ENCODE measurements around the gene LCORL.

The LCORL gene

DNA sequence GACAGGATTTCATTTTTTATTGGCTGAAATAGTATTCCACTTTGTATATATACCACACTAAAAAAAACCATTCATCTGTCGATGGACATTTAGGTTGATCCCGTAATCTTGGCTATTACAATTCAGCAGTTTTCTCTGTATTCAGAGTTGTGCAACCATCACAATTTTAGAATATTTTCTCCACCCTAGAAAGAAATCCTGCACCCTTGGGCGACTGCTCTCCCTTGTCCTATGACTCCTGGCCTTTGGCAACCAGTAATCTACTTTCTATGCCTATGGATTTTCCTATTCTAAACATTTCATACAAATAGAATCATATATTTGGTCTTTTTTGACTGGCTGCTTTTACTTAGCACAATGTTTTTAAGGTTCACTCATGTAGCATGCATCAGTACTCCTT lies 126.1 kb downstream of the LCORL start:
- Histone ChIP-seq H3K4me1 (ENCODE audit: control insufficient read depth, insufficient read depth, low read length, unreplicated experiment) (no peaks in the 10 kb centered on the region), H3K36me3 (ENCODE audit: insufficient read depth, low read length) (no peaks in the 10 kb centered on the region), H3K27ac (ENCODE audit: low read depth, low read length) (no peak overlapping the region), H3K27me3 (ENCODE audit: insufficient read depth, low read length) (no peaks in the 10 kb centered on the region), H3K4me3 (ENCODE audit: low read depth, low read length) (no peak overlapping the region), H2AFZ (ENCODE audit: low read length, unreplicated experiment) (no peak overlapping the region), H3K79me2 (ENCODE audit: control insufficient read depth, insufficient read depth, low read length, unreplicated experiment) (no peaks in the 10 kb centered on the region)

DNA sequence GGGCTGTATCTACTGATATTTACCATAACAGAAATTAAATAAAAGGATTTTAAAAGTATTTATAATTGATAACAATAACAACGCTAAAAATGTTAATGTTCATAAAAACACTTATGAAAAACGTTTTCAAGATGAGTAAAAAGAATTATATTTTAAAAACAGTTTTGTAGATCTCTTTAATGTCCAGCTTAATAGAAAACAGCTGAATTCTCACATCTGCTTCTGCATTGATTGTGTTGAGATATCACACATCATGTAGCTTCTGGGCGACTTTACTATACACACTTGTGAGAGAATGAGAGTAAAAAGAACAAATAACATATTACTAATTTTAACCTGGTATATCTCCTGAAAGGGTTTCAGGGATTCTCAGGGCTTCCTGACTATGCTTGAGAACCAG lies 127.1 kb downstream of the LCORL start:
- Histone ChIP-seq H3K27me3 (ENCODE audit: insufficient read depth, low read length) (no peaks in the 10 kb centered on the region), H3K4me1 (ENCODE audit: control insufficient read depth, insufficient read depth, low read length, unreplicated experiment) (no peaks in the 10 kb centered on the region), H3K36me3 (ENCODE audit: insufficient read depth, low read length) (no peaks in the 10 kb centered on the region), H3K27ac (ENCODE audit: low read depth, low read length) (no peak overlapping the region), H2AFZ (ENCODE audit: low read length, unreplicated experiment) (no peak overlapping the region), H3K79me2 (ENCODE audit: control insufficient read depth, insufficient read depth, low read length, unreplicated experiment) (no peaks in the 10 kb centered on the region), H3K4me3 (ENCODE audit: low read depth, low read length) (no peak overlapping the region)

DNA sequence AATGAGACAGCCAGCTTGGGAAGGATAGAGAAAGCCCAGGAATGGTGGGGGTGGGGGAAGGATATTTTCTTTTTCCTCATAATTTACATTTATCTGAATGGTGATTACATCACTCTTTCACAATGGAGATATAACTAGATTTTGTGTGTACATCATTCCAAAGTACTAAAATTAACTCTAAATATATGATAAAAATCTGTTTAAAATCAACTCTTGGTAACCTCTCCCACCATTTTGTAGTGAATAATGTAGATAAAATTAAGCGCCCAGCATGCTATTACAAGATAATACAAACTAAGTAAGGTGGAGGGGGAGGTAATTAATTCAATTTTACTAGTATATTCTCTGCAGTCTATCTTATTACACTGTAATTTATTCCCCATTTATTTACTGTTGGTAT lies 131.9 kb downstream of the LCORL start:
- Histone ChIP-seq H3K79me2 (ENCODE audit: control insufficient read depth, insufficient read depth, low read length, unreplicated experiment) (no peaks in the 10 kb centered on the region), H2AFZ (ENCODE audit: low read length, unreplicated experiment) (no peak overlapping the region), H3K4me1 (ENCODE audit: control insufficient read depth, insufficient read depth, low read length, unreplicated experiment) (no peaks in the 10 kb centered on the region), H3K4me3 (ENCODE audit: low read depth, low read length) (no peak overlapping the region), H3K27ac (ENCODE audit: low read depth, low read length) (no peak overlapping the region), H3K27me3 (ENCODE audit: insufficient read depth, low read length) (no peaks in the 10 kb centered on the region), H3K36me3 (ENCODE audit: insufficient read depth, low read length) (no peaks in the 10 kb centered on the region)

DNA sequence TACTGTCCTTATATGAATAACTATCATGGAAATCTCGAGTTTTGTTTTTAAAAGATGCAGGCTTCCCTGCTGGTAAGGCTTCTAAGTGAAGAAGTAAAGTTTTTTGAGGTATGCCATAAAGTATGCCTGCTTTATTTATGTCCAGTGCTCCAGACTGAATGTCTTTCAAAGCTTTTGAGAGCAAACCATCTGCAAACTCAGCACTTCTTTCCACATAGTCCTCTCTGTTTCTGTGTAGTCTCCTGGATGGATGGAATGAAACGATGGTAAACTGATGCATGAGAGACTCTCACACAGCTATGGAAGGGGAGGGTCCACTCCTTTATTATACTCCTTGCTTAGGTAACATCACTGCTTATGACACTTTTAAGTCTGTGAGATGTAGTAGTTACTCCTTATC lies 137.0 kb downstream of the LCORL start:
- H3K36me3 ChIP-seq (ENCODE audit: insufficient read depth, low read length): peaks cover 7% of the 10 kb centered on the region; the same call in 1 of the 2 replicates
- no peaks in the 10 kb centered on the region for H3K27me3 ChIP-seq (ENCODE audit: insufficient read depth, low read length)
- no peaks in the 10 kb centered on the region for H3K79me2 ChIP-seq (ENCODE audit: control insufficient read depth, insufficient read depth, low read length, unreplicated experiment)
- no peak overlapping the region for H2AFZ ChIP-seq (ENCODE audit: low read length, unreplicated experiment)
- no peaks in the 10 kb centered on the region for H3K4me1 ChIP-seq (ENCODE audit: control insufficient read depth, insufficient read depth, low read length, unreplicated experiment)
- H3K4me3 ChIP-seq (ENCODE audit: low read depth, low read length): no peak overlapping the region
- no peak overlapping the region for H3K27ac ChIP-seq (ENCODE audit: low read depth, low read length)

DNA sequence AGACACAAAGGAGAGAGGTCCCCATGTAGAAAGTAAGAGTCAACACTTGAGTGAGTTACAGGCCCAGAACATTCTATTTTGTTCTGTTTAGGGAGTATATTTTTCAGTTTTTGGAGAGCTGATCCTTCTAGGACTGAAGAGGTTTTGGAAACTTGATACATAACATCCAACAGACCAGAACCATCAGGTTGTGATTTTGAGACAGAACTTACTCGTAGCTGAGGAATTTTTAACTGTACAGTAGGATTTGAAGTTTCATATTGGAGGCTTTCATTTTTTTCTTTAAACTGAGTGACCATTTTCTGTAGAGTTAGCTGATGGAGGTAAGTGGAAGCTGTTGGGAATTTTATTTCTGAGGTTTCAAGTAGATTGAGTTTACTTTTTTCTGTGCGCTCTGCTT lies 137.5 kb downstream of the LCORL start:
- H3K4me3 ChIP-seq (ENCODE audit: low read depth, low read length): no peak overlapping the region
- peaks cover 7% of the 10 kb centered on the region; the same call in 1 of the 2 replicates for H3K36me3 ChIP-seq (ENCODE audit: insufficient read depth, low read length)
- H3K27ac ChIP-seq (ENCODE audit: low read depth, low read length): no peak overlapping the region
- no peak overlapping the region for H2AFZ ChIP-seq (ENCODE audit: low read length, unreplicated experiment)
- no peaks in the 10 kb centered on the region for H3K27me3 ChIP-seq (ENCODE audit: insufficient read depth, low read length)
- H3K4me1 ChIP-seq (ENCODE audit: control insufficient read depth, insufficient read depth, low read length, unreplicated experiment): no peaks in the 10 kb centered on the region
- H3K79me2 ChIP-seq (ENCODE audit: control insufficient read depth, insufficient read depth, low read length, unreplicated experiment): no peaks in the 10 kb centered on the region

DNA sequence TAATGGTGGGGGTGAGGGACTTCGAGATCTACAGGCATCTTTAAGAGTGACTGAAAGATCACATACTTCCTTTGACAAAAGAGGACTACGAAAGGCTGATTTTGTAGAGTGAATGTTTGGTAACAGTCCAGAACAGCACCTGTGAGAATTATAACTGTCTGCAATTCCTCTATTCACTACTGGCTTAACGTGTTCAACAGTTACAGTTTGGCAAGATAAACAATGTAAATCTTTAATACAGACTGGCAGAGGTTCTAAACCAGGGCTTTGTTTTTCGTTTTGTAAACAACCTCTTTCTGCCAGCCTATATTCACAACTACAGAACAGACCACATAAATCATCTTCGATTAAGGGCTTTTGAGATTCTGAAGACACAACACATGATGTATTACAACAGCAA lies 143.9 kb downstream of the LCORL start:
- H3K4me1 ChIP-seq (ENCODE audit: control insufficient read depth, insufficient read depth, low read length, unreplicated experiment): no peaks in the 10 kb centered on the region
- no peaks in the 10 kb centered on the region for H3K79me2 ChIP-seq (ENCODE audit: control insufficient read depth, insufficient read depth, low read length, unreplicated experiment)
- H3K36me3 ChIP-seq (ENCODE audit: insufficient read depth, low read length): no peaks in the 10 kb centered on the region
- H3K4me3 ChIP-seq (ENCODE audit: low read depth, low read length): no peak overlapping the region
- H3K27me3 ChIP-seq (ENCODE audit: insufficient read depth, low read length): no peaks in the 10 kb centered on the region
- no peak overlapping the region for H3K27ac ChIP-seq (ENCODE audit: low read depth, low read length)
- H2AFZ ChIP-seq (ENCODE audit: low read length, unreplicated experiment): no peak overlapping the region

DNA sequence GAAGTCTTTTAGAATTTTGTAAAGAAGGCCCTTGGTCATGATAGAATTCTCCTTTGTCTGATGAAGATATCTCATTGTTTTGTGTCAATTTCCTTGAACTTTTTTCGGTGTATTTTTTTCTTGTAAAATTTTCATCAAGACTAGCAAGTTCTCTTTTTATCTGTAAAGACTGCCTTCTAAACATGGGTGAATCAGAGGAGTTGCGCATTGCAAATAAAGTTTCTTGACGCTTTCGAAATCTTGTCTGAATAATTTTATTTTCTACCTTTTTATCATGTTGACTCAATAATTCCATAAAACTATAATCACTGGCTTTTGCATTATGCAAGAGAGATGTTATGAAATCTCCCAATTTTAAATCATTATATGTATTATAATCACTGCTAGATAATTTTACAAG lies 144.6 kb downstream of the LCORL start:
- Histone ChIP-seq H2AFZ (ENCODE audit: low read length, unreplicated experiment) (no peak overlapping the region), H3K79me2 (ENCODE audit: control insufficient read depth, insufficient read depth, low read length, unreplicated experiment) (no peaks in the 10 kb centered on the region), H3K27ac (ENCODE audit: low read depth, low read length) (no peak overlapping the region), H3K36me3 (ENCODE audit: insufficient read depth, low read length) (no peaks in the 10 kb centered on the region), H3K4me3 (ENCODE audit: low read depth, low read length) (no peak overlapping the region), H3K27me3 (ENCODE audit: insufficient read depth, low read length) (no peaks in the 10 kb centered on the region), H3K4me1 (ENCODE audit: control insufficient read depth, insufficient read depth, low read length, unreplicated experiment) (no peaks in the 10 kb centered on the region)

DNA sequence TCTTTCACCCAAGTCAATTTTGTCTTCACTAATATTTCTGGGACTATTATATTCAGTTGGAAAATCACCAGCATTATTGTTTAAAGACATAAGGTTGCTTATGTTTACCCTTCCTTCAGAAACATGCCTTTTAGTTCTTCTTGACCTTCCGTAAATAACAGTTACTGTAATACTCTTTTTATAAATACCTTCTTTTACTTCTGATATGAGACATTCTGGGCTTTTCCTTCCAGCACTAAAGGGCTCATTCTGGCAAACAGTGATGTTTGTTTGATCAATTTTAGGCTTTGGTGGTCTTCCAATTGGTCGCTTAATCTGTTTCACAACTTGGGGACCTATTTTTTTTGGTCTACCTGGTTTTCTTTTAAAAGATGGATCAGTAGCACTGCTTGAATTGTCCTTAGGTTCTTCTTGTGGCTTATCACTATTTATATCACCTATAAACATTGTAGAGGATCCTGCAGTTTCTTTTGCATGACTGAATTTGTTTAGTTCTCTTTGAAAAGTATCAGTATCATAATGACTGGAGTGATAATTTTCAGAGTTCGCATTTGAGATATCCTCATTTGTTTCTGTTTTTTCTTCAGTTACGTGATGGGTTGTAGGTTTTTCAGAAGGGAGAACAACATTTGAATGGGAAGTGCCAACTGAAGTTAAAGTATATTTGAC lies 146.0 kb downstream of the LCORL start:
- Histone ChIP-seq H3K79me2 (ENCODE audit: control insufficient read depth, insufficient read depth, low read length, unreplicated experiment) (no peaks in the 10 kb centered on the region), H3K27ac (ENCODE audit: low read depth, low read length) (no peak overlapping the region)

DNA sequence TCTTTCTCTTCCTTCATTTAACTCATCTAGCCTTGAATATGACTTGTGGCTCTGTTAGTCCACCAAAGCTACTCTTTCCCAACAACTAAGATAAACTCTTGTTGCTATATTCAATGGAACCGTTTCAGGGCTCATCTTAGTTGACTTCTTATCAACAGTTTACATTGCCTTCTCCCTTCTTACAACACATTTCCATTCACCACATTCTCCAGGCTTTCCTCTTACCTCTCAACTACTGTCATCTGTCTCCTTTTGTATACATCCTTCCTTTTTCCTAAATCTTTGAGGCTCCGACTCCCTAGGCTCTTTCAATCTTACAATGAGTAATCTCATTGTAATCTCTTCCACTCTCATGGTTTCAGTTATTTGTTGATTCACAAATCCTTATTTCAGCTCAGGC lies 152.2 kb downstream of the LCORL start:
- H3K4me1 ChIP-seq (ENCODE audit: control insufficient read depth, insufficient read depth, low read length, unreplicated experiment): no peaks in the 10 kb centered on the region

More for the DNA sequence above, 146.0 kb downstream of the LCORL start:
- H3K27me3 ChIP-seq (ENCODE audit: insufficient read depth, low read length): no peaks in the 10 kb centered on the region
- no peak overlapping the region for H3K4me3 ChIP-seq (ENCODE audit: low read depth, low read length)
- H3K36me3 ChIP-seq (ENCODE audit: insufficient read depth, low read length): no peaks in the 10 kb centered on the region
- H3K4me1 ChIP-seq (ENCODE audit: control insufficient read depth, insufficient read depth, low read length, unreplicated experiment): no peaks in the 10 kb centered on the region
- H2AFZ ChIP-seq (ENCODE audit: low read length, unreplicated experiment): no peak overlapping the region

DNA sequence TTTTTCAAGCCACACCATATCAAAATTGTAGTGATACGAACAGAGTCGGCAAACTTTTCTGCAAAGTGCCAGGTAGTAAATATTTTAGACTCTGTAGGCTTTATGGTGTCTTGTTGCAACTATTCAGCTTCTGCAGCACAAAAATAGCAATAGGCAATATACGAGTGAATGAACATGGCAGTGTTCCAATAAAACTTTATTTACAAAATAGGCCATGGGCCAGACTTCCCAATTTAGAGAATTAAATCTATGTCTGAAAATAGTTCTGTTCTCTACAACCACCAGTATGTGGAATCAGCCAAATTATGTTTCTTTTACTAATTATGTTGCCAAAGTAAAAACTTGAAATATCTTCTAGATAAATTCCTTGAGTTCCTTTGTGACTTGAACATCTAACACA lies 154.3 kb downstream of the LCORL start:
- Histone ChIP-seq H3K79me2 (ENCODE audit: control insufficient read depth, insufficient read depth, low read length, unreplicated experiment) (no peaks in the 10 kb centered on the region), H3K27ac (ENCODE audit: low read depth, low read length) (no peak overlapping the region), H3K36me3 (ENCODE audit: insufficient read depth, low read length) (no peaks in the 10 kb centered on the region), H3K27me3 (ENCODE audit: insufficient read depth, low read length) (no peaks in the 10 kb centered on the region), H3K4me3 (ENCODE audit: low read depth, low read length) (no peak overlapping the region), H2AFZ (ENCODE audit: low read length, unreplicated experiment) (no peak overlapping the region), H3K4me1 (ENCODE audit: control insufficient read depth, insufficient read depth, low read length, unreplicated experiment) (no peaks in the 10 kb centered on the region)

More for the DNA sequence above, 152.2 kb downstream of the LCORL start:
- no peak overlapping the region for H3K27ac ChIP-seq (ENCODE audit: low read depth, low read length)
- H3K27me3 ChIP-seq (ENCODE audit: insufficient read depth, low read length): no peaks in the 10 kb centered on the region
- no peaks in the 10 kb centered on the region for H3K36me3 ChIP-seq (ENCODE audit: insufficient read depth, low read length)
- H2AFZ ChIP-seq (ENCODE audit: low read length, unreplicated experiment): no peak overlapping the region
- H3K79me2 ChIP-seq (ENCODE audit: control insufficient read depth, insufficient read depth, low read length, unreplicated experiment): no peaks in the 10 kb centered on the region
- no peak overlapping the region for H3K4me3 ChIP-seq (ENCODE audit: low read depth, low read length)

DNA sequence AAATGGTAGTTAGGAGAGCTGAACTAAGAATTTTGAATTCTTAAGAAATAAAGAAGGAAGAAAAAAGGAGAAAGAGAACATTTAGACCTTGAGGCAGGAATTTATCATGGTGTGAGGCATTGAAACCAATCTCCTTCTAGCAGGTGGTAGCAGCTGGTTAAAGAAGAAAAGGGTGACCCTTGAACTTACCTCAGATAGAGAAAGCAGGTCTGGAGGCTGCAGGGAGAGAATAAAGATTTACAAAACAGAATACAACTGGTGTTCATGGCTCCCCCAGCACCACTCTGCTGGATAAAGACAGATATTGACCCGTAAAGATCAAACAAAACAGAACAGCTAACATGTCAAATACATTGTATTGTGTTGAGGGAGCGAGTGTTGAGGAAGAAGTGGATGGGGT lies 154.7 kb downstream of the LCORL start:
- Histone ChIP-seq H3K79me2 (ENCODE audit: control insufficient read depth, insufficient read depth, low read length, unreplicated experiment) (no peaks in the 10 kb centered on the region), H3K4me3 (ENCODE audit: low read depth, low read length) (no peak overlapping the region), H3K27me3 (ENCODE audit: insufficient read depth, low read length) (no peaks in the 10 kb centered on the region), H3K4me1 (ENCODE audit: control insufficient read depth, insufficient read depth, low read length, unreplicated experiment) (no peaks in the 10 kb centered on the region), H3K36me3 (ENCODE audit: insufficient read depth, low read length) (no peaks in the 10 kb centered on the region), H2AFZ (ENCODE audit: low read length, unreplicated experiment) (no peak overlapping the region), H3K27ac (ENCODE audit: low read depth, low read length) (no peak overlapping the region)

Measured in ACC112 (cell line).